CD14-positive monocyte (primary cell): ENCODE data around the gene FXYD1. TPM values are rescaled to one million over a fixed set of nuclear protein-coding genes. Genes with fewer than 3 reads are reported as not detected.

Experiments
- DNase-seq, 3 donors: peaks; one replicate each; pipeline ENCODE4 v3.0.0-alpha.2; 2011 to 2022
- H2AFZ ChIP-seq: 2 replicates; pipeline ENCODE4 v1.6.0; 2012; ENCODE audit warnings: mild to moderate bottlenecking, low read depth, low read length, inconsistent platforms; ENCODE audit not compliant: insufficient read depth, poor library complexity, severe bottlenecking
- H3K27ac ChIP-seq, 2 donors: 1 replicate in 1 of 2; 2 replicates in 1 of 2; pipeline ENCODE4 v1.5.1; 2012 to 2013; ENCODE audit warnings: low read length in 2 of 2, control low read depth in 1 of 2, inconsistent platforms in 1 of 2, low read depth in 1 of 2, mild to moderate bottlenecking in 1 of 2
- H3K27me3 ChIP-seq, 2 donors: one replicate each; pipeline versions ENCODE4 v1.6.0 to v1.6.1; 2011 to 2013; ENCODE audit warnings: low read length in 2 of 2; ENCODE audit not compliant: control insufficient read depth in 2 of 2, insufficient read depth in 2 of 2
- H3K36me3 ChIP-seq, 2 donors: replicated peaks in 1 of 2; 1 replicate in 1 of 2; 2 replicates in 1 of 2; pipeline versions ENCODE4 v1.5.1 to v1.6.1; 2012 to 2013; ENCODE audit warnings: low read length in 2 of 2, control low read depth in 1 of 2, inconsistent platforms in 1 of 2, mild to moderate bottlenecking in 1 of 2; ENCODE audit not compliant: insufficient read depth in 2 of 2, control insufficient read depth in 1 of 2
- H3K4me1 ChIP-seq, 2 donors: 1 replicate in 1 of 2; 2 replicates in 1 of 2; pipeline versions ENCODE4 v1.5.1 to v1.6.1; 2012 to 2013; ENCODE audit warnings: low read length in 2 of 2, control low read depth in 1 of 2, inconsistent platforms in 1 of 2, mild to moderate bottlenecking in 1 of 2, moderate library complexity in 1 of 2; ENCODE audit not compliant: insufficient read depth in 2 of 2, control insufficient read depth in 1 of 2
- H3K4me2 ChIP-seq: replicated peaks from 2 replicates; pipeline ENCODE3; 2012; ENCODE audit warnings: low read length, moderate library complexity, mild to moderate bottlenecking; ENCODE audit not compliant: poor library complexity, severe bottlenecking; ENCODE audit errors: extremely low read depth
- H3K4me3 ChIP-seq, 3 experiments: fragments of 200-600 bp in 1 of 3; sonication (generic) in 1 of 3; replicated peaks in 1 of 3; 1 replicate in 2 of 3; 2 replicates in 1 of 3; pipeline ENCODE4 v1.5.1; 2011 to 2013; ENCODE audit warnings: low read length in 3 of 3, mild to moderate bottlenecking in 3 of 3, control low read depth in 2 of 3, low read depth in 2 of 3, inconsistent platforms in 1 of 3, moderate library complexity in 1 of 3
- H3K79me2 ChIP-seq: 2 replicates; pipeline ENCODE4 v1.6.0; 2012; ENCODE audit warnings: mild to moderate bottlenecking, control low read depth, inconsistent platforms, low read length, moderate library complexity; ENCODE audit not compliant: insufficient read depth
- H3K9ac ChIP-seq: 2 replicates; pipeline ENCODE4 v1.6.0; 2017; ENCODE audit warnings: low read length, mild to moderate bottlenecking; ENCODE audit not compliant: insufficient read depth, poor library complexity, severe bottlenecking
- H3K9me3 ChIP-seq, 2 donors: replicated peaks in 1 of 2; 1 replicate in 1 of 2; 2 replicates in 1 of 2; pipeline versions ENCODE4 v1.5.1 to v1.6.1; 2012 to 2013; ENCODE audit warnings: low read length in 2 of 2, control low read depth in 1 of 2; ENCODE audit not compliant: control insufficient read depth in 1 of 2, insufficient read depth in 1 of 2
- H4K20me1 ChIP-seq: 2 replicates; pipeline ENCODE4 v1.6.0; 2012; ENCODE audit warnings: mild to moderate bottlenecking, low read length, control low read depth, moderate library complexity; ENCODE audit not compliant: insufficient read depth
- H3K27ac Mint-ChIP-seq, 7 donors: one replicate each; pipeline ENCODE4 v1.8.0; 2020; ENCODE audit warnings: mild to moderate bottlenecking in 7 of 7, mixed read lengths in 7 of 7, moderate library complexity in 6 of 7, inconsistent platforms in 2 of 7
- H3K27me3 Mint-ChIP-seq, 3 donors: one replicate each; pipeline ENCODE4 v1.8.0; 2021 to 2022; ENCODE audit warnings: low read depth in 3 of 3, mild to moderate bottlenecking in 3 of 3, mixed read lengths in 3 of 3, moderate library complexity in 3 of 3, inconsistent platforms in 1 of 3
- H3K36me3 Mint-ChIP-seq, 2 donors: one replicate each; pipeline ENCODE4 v1.8.0; 2020; ENCODE audit warnings: mixed read lengths in 2 of 2, inconsistent platforms in 1 of 2, mild to moderate bottlenecking in 1 of 2
- H3K4me1 Mint-ChIP-seq: one replicate; pipeline ENCODE4 v1.8.0; 2020; ENCODE audit warnings: mild to moderate bottlenecking, mixed read lengths
- H3K4me3 Mint-ChIP-seq, 2 donors: one replicate each; pipeline ENCODE4 v1.8.0; 2020; ENCODE audit warnings: mild to moderate bottlenecking in 2 of 2, mixed read lengths in 2 of 2, moderate library complexity in 1 of 2
- H3K9me3 Mint-ChIP-seq, 7 donors: one replicate each; pipeline ENCODE4 v1.8.0; 2020 to 2022; ENCODE audit warnings: mixed read lengths in 7 of 7, mild to moderate bottlenecking in 6 of 7, moderate library complexity in 6 of 7, inconsistent platforms in 2 of 7
- WGBS: methylation state at CpG from one replicate; pipeline ENCODE4 v1.1.5; 2013; ENCODE audit warnings: missing lambda C conversion rate; ENCODE audit not compliant: insufficient coverage; 5-methylcytosine and 5-hydroxymethylcytosine counted together
- intact Hi-C, 2 donors: fragments of 100-400 bp; cut with micrococcal nuclease; formaldehyde crosslinking; loops; one replicate each; pipeline versions ENCODE4 v1.15.0 to v1.15.1; 2023
- polyA plus RNA-seq, 3 donors: library from polyadenylated mRNA; depleted of rRNA in 1 of 3; unstranded in 2 of 3; stranded (reverse) in 1 of 3; fragments of 300-500 nt in 2 of 3; fragments of >200 nt in 1 of 3; fragmentation: Illumina TruSeq in 2 of 3; gene quantifications; 1 replicate in 2 of 3; 2 replicates in 1 of 3; pipeline ENCODE4 v1.2.3, GENCODE V29; 2012 to 2021
- TF ChIP-seq, protein P1 (sequence below): fragments of 200-600 bp; IDR thresholded peaks from one replicate; pipeline ENCODE4 v1.8.0; 2022; ENCODE audit warnings: antibody characterized with exemption, mild to moderate bottlenecking

FXYD1 gene
- polyA plus RNA-seq, 3 donors: 0.25 to 0.74 TPM; not detected in 1

DNA sequence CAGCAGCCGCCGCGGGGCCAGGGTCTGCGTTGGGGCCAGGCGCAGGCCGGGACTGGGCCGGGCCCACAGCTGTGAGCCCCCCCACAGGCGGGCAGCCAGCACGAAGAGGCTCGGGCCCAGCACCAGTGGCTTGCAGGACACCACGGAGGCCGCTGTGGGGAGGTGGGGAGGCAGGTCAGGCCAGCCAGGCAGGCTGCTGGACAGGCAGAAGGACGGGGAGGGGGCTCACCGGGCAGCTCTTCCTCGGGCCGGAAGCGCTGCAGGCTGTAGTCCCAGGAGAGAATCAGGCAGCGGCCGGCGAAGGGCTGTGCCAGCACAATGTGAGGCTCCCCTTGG is 12.0 kb upstream of the FXYD1 start:
- H2AFZ ChIP-seq: no peak overlapping the region
- Mint-ChIP-seq H3K27ac (no peak overlapping the region), H3K27me3 (peaks cover 0 to 8% (median 6%) of the 10 kb centered on the region in 3 donors), H3K36me3 (no peaks in the 10 kb centered on the region), H3K9me3 (no peaks in the 10 kb centered on the region), H3K4me3 (no peak overlapping the region), H3K4me1 (peaks cover 14% of the 10 kb centered on the region)
- H3K27me3 ChIP-seq: no peaks in the 10 kb centered on the region
- H3K36me3 ChIP-seq: no peaks in the 10 kb centered on the region
- H4K20me1 ChIP-seq: no peaks in the 10 kb centered on the region
- 94% methylated on average over 17 of the region's 20 CpGs for WGBS
- intact Hi-C loops: no loop called here
- H3K9me3 ChIP-seq: no peaks in the 10 kb centered on the region
- TF ChIP-seq, protein P1, sequence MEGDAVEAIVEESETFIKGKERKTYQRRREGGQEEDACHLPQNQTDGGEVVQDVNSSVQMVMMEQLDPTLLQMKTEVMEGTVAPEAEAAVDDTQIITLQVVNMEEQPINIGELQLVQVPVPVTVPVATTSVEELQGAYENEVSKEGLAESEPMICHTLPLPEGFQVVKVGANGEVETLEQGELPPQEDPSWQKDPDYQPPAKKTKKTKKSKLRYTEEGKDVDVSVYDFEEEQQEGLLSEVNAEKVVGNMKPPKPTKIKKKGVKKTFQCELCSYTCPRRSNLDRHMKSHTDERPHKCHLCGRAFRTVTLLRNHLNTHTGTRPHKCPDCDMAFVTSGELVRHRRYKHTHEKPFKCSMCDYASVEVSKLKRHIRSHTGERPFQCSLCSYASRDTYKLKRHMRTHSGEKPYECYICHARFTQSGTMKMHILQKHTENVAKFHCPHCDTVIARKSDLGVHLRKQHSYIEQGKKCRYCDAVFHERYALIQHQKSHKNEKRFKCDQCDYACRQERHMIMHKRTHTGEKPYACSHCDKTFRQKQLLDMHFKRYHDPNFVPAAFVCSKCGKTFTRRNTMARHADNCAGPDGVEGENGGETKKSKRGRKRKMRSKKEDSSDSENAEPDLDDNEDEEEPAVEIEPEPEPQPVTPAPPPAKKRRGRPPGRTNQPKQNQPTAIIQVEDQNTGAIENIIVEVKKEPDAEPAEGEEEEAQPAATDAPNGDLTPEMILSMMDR: no peak
- H3K4me2 ChIP-seq: no peak overlapping the region
- no peaks in the 10 kb centered on the region for H3K79me2 ChIP-seq
- no peak overlapping the region for H3K27ac ChIP-seq
- no peak for DNase-seq
- no peak overlapping the region for H3K9ac ChIP-seq
- peaks cover 11 to 15% of the 10 kb centered on the region in 2 donors for H3K4me1 ChIP-seq
- no peak overlapping the region for H3K4me3 ChIP-seq

GRCh38 chr19:35127871-35128270 is 10.8 kb upstream of the FXYD1 start:
- H3K9me3 ChIP-seq: no peaks in the 10 kb centered on the region
- 67% methylated on average over 3 of the region's 7 CpGs for WGBS
- H3K27ac ChIP-seq: no peak overlapping the region
- no peaks in the 10 kb centered on the region for H3K27me3 ChIP-seq
- H3K36me3 ChIP-seq: no peaks in the 10 kb centered on the region
- Mint-ChIP-seq H3K9me3 (peaks cover 0 to 3% (median 0%) of the 10 kb centered on the region in 7 donors), H3K4me1 (peaks cover 14% of the 10 kb centered on the region), H3K4me3 (no peak overlapping the region), H3K27me3 (peaks cover 1 to 8% (median 6%) of the 10 kb centered on the region in 3 donors), H3K36me3 (no peaks in the 10 kb centered on the region), H3K27ac (no peak overlapping the region)
- no peak overlapping the region for H3K4me3 ChIP-seq
- no peak overlapping the region for H3K4me2 ChIP-seq
- H2AFZ ChIP-seq: no peak overlapping the region
- no peaks in the 10 kb centered on the region for H4K20me1 ChIP-seq
- H3K4me1 ChIP-seq: peaks cover 11 to 15% of the 10 kb centered on the region in 2 donors
- no peaks in the 10 kb centered on the region for H3K79me2 ChIP-seq
- no peak for DNase-seq
- TF ChIP-seq, protein P1: no peak
- intact Hi-C loops: no loop called here
- H3K9ac ChIP-seq: no peak overlapping the region
